GM21515 (cell line): ENCODE measurements around the gene RPL10.

Source experiments
- ATAC-seq: cut with Tn5 transposase; IDR thresholded peaks from one replicate; pipeline ENCODE4 v1.9.1; 2021; ENCODE audit not compliant: unreplicated experiment

Gene RPL10

DNA sequence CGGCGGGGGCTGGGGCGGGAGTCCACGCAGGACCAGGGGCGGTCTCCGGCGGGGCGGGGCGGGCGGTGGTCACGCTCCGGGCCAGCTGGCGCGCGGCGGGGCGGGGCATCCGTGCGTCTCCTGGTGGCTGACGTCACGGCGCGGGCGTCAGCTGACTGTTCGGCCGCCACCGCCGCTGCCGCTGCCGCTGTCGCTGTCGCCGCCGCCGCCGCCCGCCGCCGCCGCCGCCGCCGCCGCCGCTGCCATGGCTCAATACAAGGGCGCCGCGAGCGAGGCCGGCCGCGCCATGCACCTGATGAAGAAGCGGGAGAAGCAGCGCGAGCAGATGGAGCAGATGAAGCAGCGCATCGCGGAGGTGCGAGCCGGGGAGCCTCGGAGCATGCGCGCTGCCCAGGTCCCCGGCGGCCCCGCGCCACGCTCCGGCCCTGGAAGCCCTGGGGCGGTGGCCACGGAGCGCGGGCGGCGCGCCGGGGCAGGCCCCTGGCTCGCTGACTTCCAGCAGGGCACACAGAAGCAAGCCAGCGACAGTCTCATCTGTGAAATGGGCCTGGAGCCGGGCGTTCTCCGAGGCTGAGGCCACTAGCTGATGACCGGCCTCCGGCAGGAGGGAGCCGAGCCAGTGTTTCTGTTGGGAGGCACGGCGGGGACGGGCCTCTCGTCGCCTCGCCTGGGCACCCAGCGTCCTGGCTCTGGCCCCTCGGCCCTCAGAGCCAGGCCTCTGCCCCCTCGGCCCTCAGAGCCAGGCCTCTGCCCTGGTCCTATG is 46.0 kb downstream of the RPL10 start, which contains the start of gene FAM50A:
Gene FAM50A (plus strand): TSS at position 150 of the 763 bp plus-strand sequence. CDS start 95 bp downstream, at position 245.
- ATAC-seq, result peak; percentile 70

DNA sequence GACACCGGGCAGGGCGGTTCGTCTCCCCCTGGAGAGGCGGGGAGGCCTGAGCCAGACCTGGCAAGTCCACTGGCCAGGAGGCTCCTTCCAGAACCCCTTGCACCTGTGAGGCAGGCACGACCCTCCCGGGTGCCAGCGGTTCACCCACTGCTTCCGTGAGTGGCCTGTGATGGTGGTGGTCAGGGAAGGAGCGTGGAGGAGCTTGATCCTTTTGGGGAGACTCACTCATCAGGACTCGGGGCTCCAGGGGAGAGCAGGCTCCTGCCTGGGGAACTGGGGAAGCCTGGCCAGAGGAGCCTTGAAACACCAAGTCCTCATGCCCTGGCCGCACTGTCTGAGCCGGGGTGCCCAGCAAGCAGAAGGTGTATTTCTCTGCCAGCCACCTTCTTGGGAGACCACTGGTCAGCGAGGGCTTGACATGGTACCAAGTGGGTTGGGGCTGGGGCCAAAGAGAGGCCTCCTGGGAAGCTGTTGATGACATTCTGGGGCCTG is 46.6 kb downstream of the RPL10 start:
- ATAC-seq, result no peak

DNA sequence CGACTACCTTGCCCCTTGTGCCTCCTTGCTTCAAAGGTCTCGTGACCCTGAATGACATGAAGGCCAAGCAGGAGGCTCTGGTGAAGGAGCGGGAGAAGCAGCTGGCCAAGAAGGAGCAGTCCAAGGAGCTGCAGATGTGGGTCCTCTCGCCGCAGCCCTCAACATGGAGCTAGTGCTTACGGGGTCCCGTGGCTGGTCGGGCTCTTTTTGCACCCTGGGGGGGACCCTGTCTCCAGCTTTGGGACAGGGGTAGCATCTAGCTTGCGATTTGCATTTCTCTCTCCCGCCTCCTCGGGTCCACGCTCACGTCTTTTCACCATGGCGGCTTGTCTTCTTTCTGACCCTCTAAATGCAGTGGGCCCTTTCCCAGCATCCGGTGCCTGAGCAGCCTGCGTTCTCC is 47.6 kb downstream of the RPL10 start:
- ATAC-seq, result no peak

DNA sequence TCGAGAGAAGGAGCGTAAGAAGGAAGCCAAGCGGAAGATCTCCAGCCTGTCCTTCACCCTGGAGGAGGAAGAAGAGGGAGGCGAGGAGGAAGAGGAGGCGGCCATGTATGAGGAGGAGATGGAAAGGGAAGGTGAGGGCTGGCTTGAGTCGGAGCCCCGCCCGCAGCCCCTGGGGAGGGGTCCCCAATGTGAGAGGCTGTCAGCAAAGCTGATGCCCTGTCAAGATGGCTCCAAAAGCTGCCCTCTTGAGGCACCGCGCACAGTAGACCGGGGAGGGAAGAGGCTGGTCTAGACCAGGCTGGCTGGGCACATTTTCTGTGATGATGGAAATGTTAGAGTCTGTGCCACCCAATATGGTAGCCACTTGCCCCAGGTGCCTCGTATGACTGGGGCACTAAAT is 48.3 kb downstream of the RPL10 start:
- ATAC-seq, result no peak

DNA sequence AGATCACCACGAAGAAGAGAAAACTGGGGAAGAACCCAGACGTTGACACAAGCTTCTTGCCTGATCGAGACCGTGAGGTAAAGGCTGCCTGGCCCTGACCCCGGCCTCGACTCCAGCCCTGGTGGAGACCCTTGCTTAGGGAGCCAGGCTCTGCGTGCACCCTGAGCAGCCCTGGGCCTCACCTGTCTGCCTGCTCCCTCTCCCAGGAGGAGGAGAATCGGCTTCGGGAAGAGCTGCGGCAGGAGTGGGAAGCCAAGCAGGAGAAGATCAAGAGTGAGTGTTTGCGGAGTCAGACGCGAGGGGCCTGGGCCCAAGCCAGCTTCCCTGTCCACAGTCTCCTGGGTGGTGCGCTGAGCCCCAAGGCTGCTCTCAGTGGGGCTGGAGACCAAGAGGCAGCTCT is 50.3 kb downstream of the RPL10 start:
- ATAC-seq, result no peak

DNA sequence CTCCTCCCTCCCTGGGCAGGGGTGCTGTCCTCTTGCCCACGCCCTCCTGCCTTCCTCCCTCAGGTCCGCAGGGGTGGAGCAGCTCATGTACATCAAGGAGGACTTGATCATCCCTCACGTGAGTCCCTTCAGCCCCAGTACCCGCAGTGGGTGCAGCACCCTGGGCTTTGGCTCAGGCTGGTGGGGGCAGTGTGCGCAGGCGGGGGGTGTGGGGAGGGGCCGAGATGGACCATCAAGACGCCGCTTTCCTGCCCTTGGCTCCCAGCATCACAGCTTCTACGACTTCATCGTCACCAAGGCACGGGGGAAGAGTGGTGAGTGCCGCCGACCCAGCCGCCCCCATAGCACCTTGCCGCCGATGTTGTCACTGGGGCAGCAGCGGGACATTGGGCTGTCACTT is 51.4 kb downstream of the RPL10 start:
- ATAC-seq, result no peak

DNA sequence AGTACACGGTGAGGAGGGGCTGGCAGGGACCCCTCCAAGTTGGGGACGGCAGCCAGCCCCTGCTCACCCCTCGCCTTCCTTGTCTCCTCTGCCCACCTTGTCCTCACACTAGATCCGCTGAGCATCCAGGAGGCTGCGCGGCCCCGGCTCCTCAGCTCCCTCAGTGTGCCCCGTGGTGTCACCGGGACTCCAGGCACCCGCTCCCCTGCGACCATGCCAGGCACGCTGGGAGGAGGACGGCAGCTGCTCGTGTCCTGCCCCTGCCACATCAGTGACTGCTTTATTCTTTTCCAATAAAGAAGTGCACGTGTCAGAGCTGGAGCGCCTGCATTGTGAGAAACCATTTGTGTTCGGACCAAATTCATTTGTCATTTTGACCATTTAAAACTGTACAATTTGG is 52.1 kb downstream of the RPL10 start:
- no peak for ATAC-seq
